Measurements from ENCODE around the gene REV3L. TPM values are rescaled to one million over a fixed set of nuclear protein-coding genes. Genes with fewer than 3 reads are reported as not detected.

REV3L gene
- total RNA-seq, 1 experiment from 2014 or later: 5.3 TPM

GRCh38 chr6:111414373-111414772, 68.6 kb downstream of the REV3L start:
- H3K9me3 Mint-ChIP-seq: no peaks in the 10 kb centered on the region
- DNase-seq: no peak

More at GRCh38 chr6:111414373-111414772, 68.6 kb downstream of the REV3L start:
- H3K27me3 ChIP-seq (ENCODE audit: insufficient read depth, low read length): no peaks in the 10 kb centered on the region
- H2BK120ac ChIP-seq (ENCODE audit: low read depth, low read length, poor library complexity, severe bottlenecking): no peak overlapping the region
- H3K14ac ChIP-seq (ENCODE audit: insufficient read depth, low read length): no peak overlapping the region
- H3T11ph ChIP-seq (ENCODE audit: low read length): no peak overlapping the region
- H3K4ac ChIP-seq (ENCODE audit: low read depth, low read length): no peak overlapping the region
- no peak overlapping the region for H2BK20ac ChIP-seq (ENCODE audit: low read depth, low read length, poor library complexity, severe bottlenecking)
- Mint-ChIP-seq H3K27ac (no peak overlapping the region), H3K36me3 (ENCODE audit: insufficient read depth in 1 of 3, low read depth in 3 of 3) (no peaks in the 10 kb centered on the region), H3K4me3 (no peak overlapping the region), H3K4me1 (peaks cover 0 to 5% of the 10 kb centered on the region in 2 experiments; a peak in 1 of 4 replicates), H3K27me3 (ENCODE audit: low read depth) (no peaks in the 10 kb centered on the region)
- no peak overlapping the region for H3K4me2 ChIP-seq (ENCODE audit: insufficient read depth, insufficient read length, low read length)
- no peak overlapping the region for H2AK5ac ChIP-seq (ENCODE audit: insufficient read length, low read length)
- no peak overlapping the region for H2BK15ac ChIP-seq (ENCODE audit: low read depth, low read length)
- no peak overlapping the region for H4K8ac ChIP-seq (replicated peaks; ENCODE audit: insufficient read length, low read depth, low read length)
- no peak overlapping the region for H3K18ac ChIP-seq (ENCODE audit: insufficient read length, low read depth, low read length)
- no peak overlapping the region for H4K5ac ChIP-seq (ENCODE audit: insufficient read length, low read depth, low read length)
- no peak overlapping the region for H2BK5ac ChIP-seq (ENCODE audit: insufficient read length, low read length)
- WGBS (ENCODE audit: extremely low coverage, insufficient read length, low lambda C conversion rate): no CpG with 5 or more reads among the region's 1 CpG
- H2AFZ ChIP-seq (ENCODE audit: low read length): no peak overlapping the region
- no peak overlapping the region for H4K91ac ChIP-seq (ENCODE audit: insufficient read length, low read depth, low read length)
- no peak overlapping the region for H2BK12ac ChIP-seq (ENCODE audit: insufficient read length, low read depth, low read length)
- no peak for TF ChIP-seq CTCF (conservative IDR thresholded peaks at IDR 0.05)
- H3K79me1 ChIP-seq (ENCODE audit: insufficient read depth, low read depth, low read length, poor library complexity, severe bottlenecking): no peaks in the 10 kb centered on the region
- no peak overlapping the region for H3K23ac ChIP-seq (ENCODE audit: insufficient read length, low read depth, low read length)
- H3K9me3 ChIP-seq (ENCODE audit: control insufficient read depth, low read depth, low read length): no peaks in the 10 kb centered on the region
- no peaks in the 10 kb centered on the region for H3K4me1 ChIP-seq (ENCODE audit: insufficient read depth, low read length)
- H4K20me1 ChIP-seq (ENCODE audit: control insufficient read depth, insufficient read depth, insufficient read length): no peaks in the 10 kb centered on the region
- no peaks in the 10 kb centered on the region for H3K79me2 ChIP-seq (ENCODE audit: insufficient read depth, low read length)
- no peak overlapping the region for H3K27ac ChIP-seq (ENCODE audit: insufficient read length, low read depth, low read length)
- H3K9ac ChIP-seq (ENCODE audit: extremely low read depth, insufficient read length, low read length): no peak overlapping the region
- H3K56ac ChIP-seq (ENCODE audit: insufficient read length, low read depth, low read length): no peak overlapping the region
- H3K23me2 ChIP-seq (ENCODE audit: insufficient read length, low read depth, low read length, poor library complexity, severe bottlenecking): no peaks in the 10 kb centered on the region

All from H9 (cell line).